Mucosa of gallbladder (tissue), 1 donor: Measurements from ENCODE around the gene TBL1XR1. TPM values are rescaled to one million over a fixed set of nuclear protein-coding genes. Genes with fewer than 3 reads are reported as not detected.
"Not testable (repeated sequence)": the region's sequence is repeated elsewhere in the genome, so short reads cannot be mapped to it uniquely, and the experiment has no call there.

ENCODE experiments used
- DNase-seq: peaks from one replicate; pipeline ENCODE4 v3.0.0-alpha.2; 2020; ENCODE audit warnings: low spot score
- total RNA-seq: library from RNA; stranded (reverse); gene quantifications from one replicate; pipeline ENCODE4 v1.2.1, GENCODE V29; 2021
- donor health status: DM: no; HTN: no; CAD: no.

Gene TBL1XR1
- total RNA-seq, 1 donor from 2014 or later: 137 TPM

GRCh38 chr3:177184602-177185001, 12.7 kb downstream of the TBL1XR1 start:
- not testable (repeated sequence) for DNase-seq

- DNase-seq: no peak
These were observed 14.9 kb downstream of the TBL1XR1 start for GRCh38 chr3:177182352-177182751.

GRCh38 chr3:177181418-177181817, 15.9 kb downstream of the TBL1XR1 start:
- DNase-seq: no peak

- DNase-seq: no peak
These were observed 16.8 kb downstream of the TBL1XR1 start for GRCh38 chr3:177180506-177180905.

GRCh38 chr3:177179281-177180067, 17.8 kb downstream of the TBL1XR1 start:
- DNase-seq: no peak

- DNase-seq: no peak
These were observed 19.5 kb downstream of the TBL1XR1 start for GRCh38 chr3:177177749-177178221.

- no peak for DNase-seq
These were observed 22.6 kb downstream of the TBL1XR1 start for GRCh38 chr3:177174607-177175170.

- no peak for DNase-seq
These were observed 27.2 kb downstream of the TBL1XR1 start for GRCh38 chr3:177169936-177170722.

- DNase-seq: no peak
These were observed 28.9 kb downstream of the TBL1XR1 start for GRCh38 chr3:177168431-177168830.

GRCh38 chr3:177162742-177163141, 34.5 kb downstream of the TBL1XR1 start:
- DNase-seq: no peak

GRCh38 chr3:177161603-177162002, 35.7 kb downstream of the TBL1XR1 start:
- DNase-seq: not testable (repeated sequence)

- DNase-seq: no peak
These were observed 38.8 kb downstream of the TBL1XR1 start for GRCh38 chr3:177158461-177158860.

- no peak for DNase-seq
These were observed 39.8 kb downstream of the TBL1XR1 start for GRCh38 chr3:177157492-177157891.

GRCh38 chr3:177154733-177155132, 42.5 kb downstream of the TBL1XR1 start:
- DNase-seq: no peak

- DNase-seq: no peak
These were observed 46.2 kb downstream of the TBL1XR1 start for GRCh38 chr3:177150970-177151627.

GRCh38 chr3:177150218-177150916, 46.9 kb downstream of the TBL1XR1 start:
- DNase-seq: no peak

- no peak for DNase-seq
These were observed 48.2 kb downstream of the TBL1XR1 start for GRCh38 chr3:177149106-177149505.

- DNase-seq: no peak
These were observed 49.5 kb downstream of the TBL1XR1 start for GRCh38 chr3:177147790-177148189.

- no peak for DNase-seq
These were observed 50.6 kb downstream of the TBL1XR1 start for GRCh38 chr3:177146646-177147045.

- no peak for DNase-seq
These were observed 51.3 kb downstream of the TBL1XR1 start for GRCh38 chr3:177145954-177146353.

- no peak for DNase-seq
These were observed 51.9 kb downstream of the TBL1XR1 start for GRCh38 chr3:177145381-177145780.
